Neural progenitor cell (in vitro differentiated cells): ENCODE data around the gene NF1.

Source experiments
- CTCF ChIP-seq: fragments of 200-600 bp; sonication (generic); IDR thresholded peaks from 2 replicates; pipeline ENCODE4 v1.5.1; 2017; ENCODE audit warnings: antibody characterized with exemption, mild to moderate bottlenecking
- EZH2 ChIP-seq: fragments of 200-600 bp; sonication (generic); IDR thresholded peaks from 2 replicates; pipeline ENCODE4 v1.6.1; 2017; ENCODE audit warnings: antibody characterized with exemption, mild to moderate bottlenecking, moderate library complexity
- EZH2phosphoT487 ChIP-seq: fragments of 200-600 bp; sonication (generic); IDR thresholded peaks from 2 replicates; pipeline ENCODE4 v1.6.1; 2017; ENCODE audit warnings: antibody characterized with exemption

GRCh38 chr17:31256936-31257335 is 162.2 kb downstream of the NF1 start:
- TF ChIP-seq CTCF, result no peak
- TF ChIP-seq EZH2phosphoT487, result no peak
- TF ChIP-seq EZH2, result no peak
